ENCODE results near the gene FAM124A.

Gene FAM124A

DNA sequence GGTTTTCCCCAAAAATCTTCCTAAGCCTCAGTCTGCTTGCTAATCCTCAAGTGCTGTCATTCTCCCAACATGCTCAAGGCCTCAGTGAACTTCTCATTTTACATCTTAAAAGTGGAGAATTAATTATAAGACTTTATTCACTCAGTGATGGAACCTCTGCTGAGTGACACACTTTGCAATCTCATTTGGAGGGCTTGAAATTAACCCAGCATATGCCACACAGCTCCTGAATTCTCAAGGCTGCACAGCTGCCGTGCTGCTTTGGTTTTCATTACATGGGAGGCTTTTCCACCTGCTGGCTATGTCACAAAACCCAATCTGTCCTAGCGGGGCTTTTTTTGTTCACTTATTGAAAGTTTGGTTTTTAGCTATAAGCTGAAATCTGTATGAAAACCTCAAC lies 89.0 kb downstream of the FAM124A start:
- TF ChIP-seq, protein P1, sequence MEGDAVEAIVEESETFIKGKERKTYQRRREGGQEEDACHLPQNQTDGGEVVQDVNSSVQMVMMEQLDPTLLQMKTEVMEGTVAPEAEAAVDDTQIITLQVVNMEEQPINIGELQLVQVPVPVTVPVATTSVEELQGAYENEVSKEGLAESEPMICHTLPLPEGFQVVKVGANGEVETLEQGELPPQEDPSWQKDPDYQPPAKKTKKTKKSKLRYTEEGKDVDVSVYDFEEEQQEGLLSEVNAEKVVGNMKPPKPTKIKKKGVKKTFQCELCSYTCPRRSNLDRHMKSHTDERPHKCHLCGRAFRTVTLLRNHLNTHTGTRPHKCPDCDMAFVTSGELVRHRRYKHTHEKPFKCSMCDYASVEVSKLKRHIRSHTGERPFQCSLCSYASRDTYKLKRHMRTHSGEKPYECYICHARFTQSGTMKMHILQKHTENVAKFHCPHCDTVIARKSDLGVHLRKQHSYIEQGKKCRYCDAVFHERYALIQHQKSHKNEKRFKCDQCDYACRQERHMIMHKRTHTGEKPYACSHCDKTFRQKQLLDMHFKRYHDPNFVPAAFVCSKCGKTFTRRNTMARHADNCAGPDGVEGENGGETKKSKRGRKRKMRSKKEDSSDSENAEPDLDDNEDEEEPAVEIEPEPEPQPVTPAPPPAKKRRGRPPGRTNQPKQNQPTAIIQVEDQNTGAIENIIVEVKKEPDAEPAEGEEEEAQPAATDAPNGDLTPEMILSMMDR (IDR thresholded peaks at IDR 0.05; ENCODE audit: control extremely low read depth, extremely low read depth, low read depth, missing control alignments), result no peak
- DNase-seq (ENCODE audit: extremely low spot score), result no peak
- ChIA-PET POLR2A (no interaction called here), CTCF (interaction anchor here (0.9 to 1.4 kb wide), 2 partner anchors 10 to 13 kb away, joined by 3 read pairs; no protein-coding TSS in a partner anchor)

DNA sequence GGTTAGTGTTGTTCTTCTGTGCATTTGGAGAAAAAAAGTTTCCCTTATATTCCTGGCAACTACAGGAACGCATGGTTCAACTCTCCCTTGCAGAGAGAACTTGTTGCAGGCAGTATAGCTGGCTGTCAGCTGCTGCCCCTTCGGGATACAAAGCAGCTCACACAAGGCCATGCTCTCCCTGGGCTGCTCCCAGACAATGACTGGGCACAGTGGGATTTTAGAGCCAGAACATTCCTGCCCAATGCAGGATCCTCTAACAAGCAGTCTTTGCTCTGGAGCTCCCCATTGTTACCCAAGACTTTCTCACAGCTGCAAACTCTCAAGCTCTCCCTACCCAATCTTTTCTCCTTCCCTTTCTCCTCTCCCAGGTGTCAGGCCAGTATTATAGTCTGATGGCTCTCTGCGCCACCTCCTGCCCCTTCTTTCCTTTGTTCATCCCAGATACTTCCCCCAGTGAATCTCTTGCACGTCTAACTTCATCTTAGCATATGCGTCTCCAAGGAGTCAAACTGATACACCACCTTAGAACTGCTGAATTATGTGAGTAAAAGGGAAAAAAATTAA lies 89.8 kb downstream of the FAM124A start:
- TF ChIP-seq, protein P1 (IDR thresholded peaks at IDR 0.05; ENCODE audit: control extremely low read depth, extremely low read depth, low read depth, missing control alignments), result no peak
- no peak for DNase-seq (ENCODE audit: extremely low spot score)
- POLR2A ChIA-PET, result no interaction called here
- CTCF ChIA-PET, result interaction anchor here (0.9 to 1.6 kb wide), 2 partner anchors 14 to 25 kb away, joined by 3 to 12 read pairs; no protein-coding TSS in a partner anchor

DNA sequence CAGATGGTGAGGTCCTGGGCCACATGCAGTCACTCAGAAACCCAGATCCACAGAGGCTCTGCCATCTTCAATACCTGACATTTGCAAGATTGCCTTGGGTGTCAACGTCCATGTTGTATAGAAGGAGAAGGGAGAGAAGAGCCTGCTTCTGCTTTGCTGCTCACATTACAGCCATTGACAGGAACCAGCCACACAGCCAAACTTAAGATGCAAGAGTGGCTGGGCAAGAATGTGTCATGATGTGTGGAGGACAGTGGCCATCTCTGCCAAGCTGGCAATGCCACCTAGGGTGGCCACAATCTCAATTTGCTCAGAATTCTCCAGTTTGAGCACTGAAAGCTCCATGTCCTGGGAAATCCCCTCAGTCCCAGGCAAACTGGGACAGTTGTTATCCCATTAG lies 91.4 kb downstream of the FAM124A start:
- ChIA-PET POLR2A (no interaction called here), CTCF (interaction anchor here (1.2 to 1.3 kb wide), 2 partner anchors 11 kb away, joined by 3 read pairs; no protein-coding TSS in a partner anchor)
- DNase-seq (ENCODE audit: extremely low spot score), result no peak
- TF ChIP-seq, protein P1 (IDR thresholded peaks at IDR 0.05; ENCODE audit: control extremely low read depth, extremely low read depth, low read depth, missing control alignments), result no peak

DNA sequence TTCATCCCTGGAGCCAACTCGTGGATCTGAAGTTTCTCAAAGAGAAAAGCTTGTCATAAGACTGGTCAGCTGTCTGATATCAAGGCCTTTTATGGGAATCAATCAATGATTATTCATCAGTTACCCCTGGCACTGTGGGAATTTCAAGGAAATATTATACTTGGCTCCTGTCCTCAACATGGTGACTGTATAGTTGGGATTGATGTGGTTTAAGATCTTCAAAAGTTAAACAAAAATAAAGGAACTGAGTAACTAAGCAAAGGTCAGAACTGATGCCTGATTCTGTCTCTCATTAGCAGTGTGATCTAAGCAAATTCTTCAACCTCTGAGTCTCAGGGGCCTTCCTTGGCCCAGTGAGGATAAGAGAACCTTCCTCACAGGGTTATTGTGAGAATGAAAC lies 95.1 kb downstream of the FAM124A start:
- TF ChIP-seq, protein P1 (IDR thresholded peaks at IDR 0.05; ENCODE audit: control extremely low read depth, extremely low read depth, low read depth, missing control alignments), result no peak
- CTCF ChIA-PET, result interaction anchor here (2.8 kb wide), 1 partner anchor 31 kb away, joined by 9 read pairs; no protein-coding TSS in a partner anchor
- DNase-seq (ENCODE audit: extremely low spot score), result no peak
- POLR2A ChIA-PET, result no interaction called here

DNA sequence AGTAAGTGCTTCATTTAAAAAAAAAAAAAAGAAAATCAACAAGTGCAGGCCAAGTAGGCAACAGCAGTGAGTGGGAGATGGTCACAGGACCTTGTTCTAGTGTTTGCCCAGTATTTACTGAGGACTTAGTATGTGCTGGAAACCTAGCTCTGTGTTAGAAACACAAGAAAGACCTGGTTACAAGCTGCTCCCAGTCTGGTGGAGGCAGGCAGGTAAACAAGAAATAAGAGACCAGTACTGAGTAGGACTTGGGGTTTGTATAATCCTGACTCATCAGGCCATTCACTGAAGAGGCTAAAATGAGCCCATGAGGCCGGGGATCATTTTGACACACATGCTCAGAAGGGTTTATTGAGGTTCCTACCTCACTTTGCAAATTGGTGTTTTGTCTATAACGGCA lies 95.8 kb downstream of the FAM124A start:
- POLR2A ChIA-PET, result no interaction called here
- CTCF ChIA-PET, result interaction anchor here (1.1 to 1.8 kb wide), 3 partner anchors 27 to 480 kb away, joined by 4 to 5 read pairs (median 4); no protein-coding TSS in a partner anchor
- no peak for DNase-seq (ENCODE audit: extremely low spot score)
- TF ChIP-seq, protein P1 (IDR thresholded peaks at IDR 0.05; ENCODE audit: control extremely low read depth, extremely low read depth, low read depth, missing control alignments), result no peak

DNA sequence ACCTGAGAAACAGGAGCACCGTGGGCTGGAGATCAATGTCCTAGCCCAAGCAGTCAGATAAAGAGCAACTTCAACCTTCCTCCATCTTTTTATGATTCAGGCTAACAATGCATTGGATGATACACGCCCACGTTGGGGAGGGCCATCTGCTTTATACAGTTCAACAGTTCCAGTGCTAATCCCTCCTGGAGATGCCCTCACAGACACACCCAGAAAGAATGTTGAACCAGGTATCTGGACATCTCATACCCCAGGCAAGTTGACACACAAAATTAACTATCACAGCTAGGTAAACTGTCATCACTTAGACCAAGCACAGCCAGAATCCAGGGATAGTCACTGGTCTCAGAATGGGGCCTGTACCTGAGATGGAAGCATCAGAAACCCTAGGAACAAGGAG lies 96.7 kb downstream of the FAM124A start:
- no peak for DNase-seq (ENCODE audit: extremely low spot score)
- CTCF ChIA-PET, result interaction anchor here (0.9 to 1.8 kb wide), 4 partner anchors 10 to 479 kb away, joined by 3 to 5 read pairs (median 4); no protein-coding TSS in a partner anchor
- TF ChIP-seq, protein P1 (IDR thresholded peaks at IDR 0.05; ENCODE audit: control extremely low read depth, extremely low read depth, low read depth, missing control alignments), result no peak
- POLR2A ChIA-PET, result no interaction called here
